Testis (tissue), 3 donors: ENCODE data around the gene PRPH. TPM values are rescaled to one million over a fixed set of nuclear protein-coding genes. Genes with fewer than 3 reads are reported as not detected.

Experiments used
- DNase-seq: peaks from one replicate; pipeline ENCODE4 v3.0.0-alpha.2; 2019
- H3K27ac ChIP-seq, 2 donors: fragments of 200-600 bp; sonication (generic); one replicate each; pipeline ENCODE4 v1.5.1; 2019
- H3K27me3 ChIP-seq: fragments of 200-600 bp; sonication (generic); one replicate; pipeline ENCODE4 v1.5.1; 2019
- H3K36me3 ChIP-seq: fragments of 200-600 bp; sonication (generic); one replicate; pipeline ENCODE4 v1.5.1; 2017; ENCODE audit warnings: low read depth; ENCODE audit errors: missing control alignments
- H3K4me1 ChIP-seq: fragments of 200-600 bp; sonication (generic); one replicate; pipeline ENCODE4 v1.5.1; 2019
- H3K4me3 ChIP-seq, 2 donors: fragments of 200-600 bp; sonication (generic); one replicate each; pipeline ENCODE4 v1.5.1; 2017 to 2019
- H3K9me3 ChIP-seq: fragments of 200-600 bp; sonication (generic); one replicate; pipeline ENCODE4 v1.5.1; 2017
- CTCF ChIP-seq, 3 experiments: fragments of 450-650 bp in 2 of 3; fragments of 200-600 bp in 1 of 3; sonication (generic) in 1 of 3; IDR thresholded peaks; one replicate each; pipeline ENCODE4 v1.5.1; 2016 to 2019; ENCODE audit warnings: antibody characterized with exemption in 3 of 3, mild to moderate bottlenecking in 2 of 3, moderate library complexity in 1 of 3
- POLR2A ChIP-seq: fragments of 450-650 bp; IDR thresholded peaks from one replicate; pipeline ENCODE4 v1.6.1; 2017; ENCODE audit warnings: antibody characterized with exemption, mild to moderate bottlenecking, moderate library complexity
- WGBS, 2 donors: methylation state at CpG; one replicate each; pipeline ENCODE4 v1.1.5; 2018; 5-methylcytosine and 5-hydroxymethylcytosine counted together
- intact Hi-C: fragments of 100-400 bp; cut with DNase I; formaldehyde crosslinking; loops from one replicate; pipeline ENCODE4 v1.15.1; 2023; ENCODE audit warnings: low total_unique reads
- polyA plus RNA-seq: library from polyadenylated mRNA; stranded (reverse); fragments of 350-450 nt; fragmentation: Illumina TruSeq; extraction: RNeasy Lipid Tissue Mini Kit (QIAGEN cat#74804); gene quantifications from one replicate; pipeline ENCODE4 v1.2.3, GENCODE V29; 2014; ENCODE audit warnings: low read depth, low replicate concordance; ENCODE audit not compliant: insufficient read depth
- total RNA-seq, 2 donors: library from RNA; depleted of rRNA; stranded (reverse); fragments of >200 nt; gene quantifications; one replicate each; pipeline ENCODE4 v1.2.3, GENCODE V29; 2016

Gene PRPH
- total and polyA plus RNA-seq, 3 donors from 2014 or later = 36.5 to 112 (median 50.0) TPM

DNA sequence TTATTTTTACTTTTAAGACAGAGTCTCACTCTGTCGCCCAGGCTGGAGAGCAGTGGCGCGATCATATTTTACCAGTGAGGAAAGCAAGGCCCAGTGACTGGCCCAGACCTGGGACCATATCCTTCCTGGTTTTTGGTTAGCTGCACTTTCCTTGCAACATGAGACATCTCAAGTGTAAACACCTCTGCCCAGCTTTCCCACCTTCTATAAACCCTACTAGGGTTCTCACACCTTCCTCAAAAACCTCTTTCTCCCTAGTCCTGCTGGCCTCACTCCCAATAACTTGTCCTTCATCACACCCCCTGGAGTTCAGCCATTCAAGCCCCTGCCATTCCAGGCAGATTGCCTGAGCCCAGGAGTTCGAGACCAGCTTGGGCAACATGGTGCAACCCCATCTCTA is 10.3 kb upstream of the PRPH start:
- no peak for DNase-seq
- no peak overlapping the region for H3K4me3 ChIP-seq
- TF ChIP-seq CTCF (IDR thresholded peaks at IDR 0.05) (no peak), POLR2A (no peak)
- no peak overlapping the region for H3K27ac ChIP-seq
- intact Hi-C loops = loop anchor here (10.0 kb wide), 1 partner anchor 50 kb away; the partner anchor contains the start of gene C1QL4
- H3K36me3 ChIP-seq = no peaks in the 10 kb centered on the region
- H3K9me3 ChIP-seq = no peaks in the 10 kb centered on the region
- 73 to 90% methylated on average over 4 of the region's 4 CpGs for WGBS, 2 donors
- H3K4me1 ChIP-seq = no peaks in the 10 kb centered on the region
- no peaks in the 10 kb centered on the region for H3K27me3 ChIP-seq

DNA sequence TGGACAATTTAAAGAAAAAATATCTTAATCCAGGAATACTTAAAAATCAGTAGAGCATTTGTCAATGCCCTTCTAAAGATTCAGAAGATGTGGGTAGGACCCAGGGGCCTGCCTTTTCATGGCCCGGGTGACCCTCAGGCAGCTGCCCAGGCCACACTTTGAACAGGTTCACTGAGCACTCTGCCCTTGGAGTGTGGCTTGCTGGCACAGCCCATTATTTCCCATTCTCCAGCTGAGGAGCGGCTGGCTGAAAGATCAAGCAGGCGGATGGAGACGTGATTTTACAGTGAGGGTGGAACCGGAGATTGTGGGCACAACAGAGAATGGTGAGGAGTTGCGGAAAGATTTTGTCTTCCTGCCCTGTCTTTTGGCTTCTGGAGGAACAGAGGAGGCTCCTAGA is 7.1 kb upstream of the PRPH start:
- H3K4me1 ChIP-seq = no peaks in the 10 kb centered on the region
- no peaks in the 10 kb centered on the region for H3K27me3 ChIP-seq
- H3K4me3 ChIP-seq = no peak overlapping the region
- no peaks in the 10 kb centered on the region for H3K9me3 ChIP-seq
- WGBS, 2 donors = 58 to 65% methylated on average over 6 of the region's 6 CpGs
- no peaks in the 10 kb centered on the region for H3K36me3 ChIP-seq
- intact Hi-C loops = loop anchor here (10.0 kb wide), 1 partner anchor 47 kb away; the partner anchor contains the start of gene C1QL4
- TF ChIP-seq POLR2A = no peak
- TF ChIP-seq CTCF (IDR thresholded peaks at IDR 0.05) = no peak
- no peak overlapping the region for H3K27ac ChIP-seq
- no peak for DNase-seq

DNA sequence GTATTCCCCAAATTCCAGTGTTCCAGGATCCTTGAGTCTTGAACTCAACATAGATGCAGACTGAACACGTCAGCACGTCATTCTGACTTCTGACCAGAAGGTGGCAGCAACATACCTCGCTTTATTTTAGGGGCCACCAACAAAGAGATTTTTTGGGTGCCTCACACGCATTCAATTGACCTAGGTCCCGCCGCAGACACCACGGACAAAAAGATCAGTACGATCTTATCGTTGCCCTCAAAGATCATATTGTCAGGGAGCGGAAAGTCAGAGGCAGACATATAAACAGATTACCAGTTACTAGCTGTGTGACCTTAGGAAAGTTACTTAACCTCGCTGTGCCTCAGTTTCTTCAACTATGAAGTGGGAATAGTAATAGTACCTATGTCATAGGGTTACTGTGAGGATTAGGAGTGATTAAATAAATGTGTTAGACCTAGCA is 6.5 kb upstream of the PRPH start:
- Histone ChIP-seq H3K4me1 (no peaks in the 10 kb centered on the region), H3K27ac (no peak overlapping the region), H3K4me3 (no peak overlapping the region), H3K36me3 (no peaks in the 10 kb centered on the region), H3K9me3 (no peaks in the 10 kb centered on the region), H3K27me3 (no peaks in the 10 kb centered on the region)
- peak; percentile 79 for DNase-seq
- intact Hi-C loops = loop anchor here (10.0 kb wide), 1 partner anchor 46 kb away; the partner anchor contains the start of gene C1QL4
- WGBS, 2 donors = 21 to 23% methylated on average over 11 of the region's 11 CpGs
- TF ChIP-seq CTCF (IDR thresholded peaks at IDR 0.05) = peak; percentile 65 to 86 (median 86)
- no peak for TF ChIP-seq POLR2A

DNA sequence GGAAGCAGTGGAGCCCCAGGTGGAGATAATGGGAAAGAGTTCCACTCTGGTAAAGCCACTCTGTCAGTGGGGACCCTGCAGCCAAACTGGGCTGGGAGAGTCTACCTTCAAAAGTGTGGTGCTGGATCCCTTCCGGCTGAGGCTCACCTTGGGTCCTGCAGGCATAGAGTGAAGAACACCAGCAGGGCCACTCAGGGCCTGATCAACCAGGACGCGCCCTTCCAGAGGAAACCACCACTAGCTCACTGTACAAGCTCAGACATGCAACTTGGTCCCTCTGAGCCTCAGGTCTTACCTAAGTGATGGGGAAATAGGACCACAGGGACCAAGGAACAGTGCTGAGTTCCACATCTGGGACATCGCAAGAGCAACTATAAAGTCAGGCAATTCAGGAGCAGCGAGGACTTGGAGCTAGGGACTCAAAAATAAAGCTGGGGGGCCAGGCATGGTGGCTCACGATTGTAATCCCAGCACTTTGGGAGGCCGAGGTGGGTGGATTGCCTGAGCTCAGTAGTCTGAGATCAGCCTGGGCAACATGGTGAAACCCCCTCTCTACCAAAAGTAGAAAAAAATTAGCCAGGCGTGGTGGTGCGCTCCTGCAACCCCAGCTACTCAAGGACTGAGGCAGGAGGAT is 5.9 kb upstream of the PRPH start:
- Histone ChIP-seq H3K27me3 (no peaks in the 10 kb centered on the region), H3K4me1 (no peaks in the 10 kb centered on the region)

More for the DNA sequence above, 5.9 kb upstream of the PRPH start:
- TF ChIP-seq POLR2A = no peak
- no peak for TF ChIP-seq CTCF (IDR thresholded peaks at IDR 0.05)
- no peak overlapping the region for H3K4me3 ChIP-seq
- no peaks in the 10 kb centered on the region for H3K9me3 ChIP-seq
- H3K36me3 ChIP-seq = no peaks in the 10 kb centered on the region
- intact Hi-C loops = loop anchor here (10.0 kb wide), 1 partner anchor 46 kb away; the partner anchor contains the start of gene C1QL4
- DNase-seq = no peak
- H3K27ac ChIP-seq = no peak overlapping the region
- WGBS, 2 donors = 82 to 89% methylated on average over 6 to 9 of the region's 9 CpGs
